NCI-H526 treated with DMSO at 0.1 percent for 48 hours (cell line): Measurements from ENCODE around the gene CTNNAL1.
"Not testable (repeated sequence)": the region's sequence is repeated elsewhere in the genome, so short reads cannot be mapped to it uniquely, and the experiment has no call there.

ENCODE experiments used
- DNase-seq: peaks from one replicate; lab custom pipeline; 2025; lab: John Stamatoyannopoulos, UW

CTNNAL1 gene

DNA sequence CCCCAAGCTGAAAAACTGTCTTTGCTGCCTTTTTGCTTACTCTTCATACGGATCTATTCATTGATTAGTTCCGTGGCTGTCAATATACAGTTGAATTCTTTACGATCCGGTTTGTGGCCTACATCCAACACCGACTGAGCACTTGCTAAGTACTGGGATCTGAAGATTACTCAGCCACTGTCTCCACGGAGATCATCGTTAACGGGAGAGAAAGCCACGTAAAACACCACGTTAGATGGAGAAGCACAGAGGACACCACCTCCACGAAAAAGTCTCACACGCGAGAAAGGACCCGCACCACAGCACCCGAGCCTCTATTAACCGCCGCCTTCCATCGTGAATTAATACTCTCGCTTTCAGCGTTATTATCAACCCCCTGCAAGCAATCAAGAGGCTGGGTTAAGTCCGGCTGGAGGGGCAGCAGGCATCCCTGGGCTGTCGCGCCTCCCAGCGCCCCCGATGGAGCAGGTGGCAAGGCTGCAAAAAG lies 80.0 kb downstream of the CTNNAL1 start:
- DNase-seq, result no peak

DNA sequence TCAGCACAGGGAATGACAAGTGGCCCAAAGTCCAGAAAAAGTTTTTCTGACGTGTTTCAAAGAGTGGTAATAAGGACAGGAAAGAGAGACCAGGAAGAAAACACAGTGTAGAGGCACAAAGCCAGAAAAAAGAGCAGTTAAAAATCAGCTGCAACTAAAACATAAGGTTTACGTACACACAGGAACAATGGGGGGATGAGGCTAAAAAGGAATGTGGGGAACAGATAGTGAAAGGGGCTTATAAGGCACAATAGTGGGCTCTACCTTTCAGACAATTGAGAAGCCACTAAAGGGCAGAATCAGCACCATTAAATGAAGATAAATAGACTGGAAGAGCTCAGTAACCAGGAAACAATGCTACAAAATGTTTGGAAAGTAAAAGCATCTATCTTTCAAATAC lies 84.9 kb downstream of the CTNNAL1 start:
- DNase-seq, result no peak

DNA sequence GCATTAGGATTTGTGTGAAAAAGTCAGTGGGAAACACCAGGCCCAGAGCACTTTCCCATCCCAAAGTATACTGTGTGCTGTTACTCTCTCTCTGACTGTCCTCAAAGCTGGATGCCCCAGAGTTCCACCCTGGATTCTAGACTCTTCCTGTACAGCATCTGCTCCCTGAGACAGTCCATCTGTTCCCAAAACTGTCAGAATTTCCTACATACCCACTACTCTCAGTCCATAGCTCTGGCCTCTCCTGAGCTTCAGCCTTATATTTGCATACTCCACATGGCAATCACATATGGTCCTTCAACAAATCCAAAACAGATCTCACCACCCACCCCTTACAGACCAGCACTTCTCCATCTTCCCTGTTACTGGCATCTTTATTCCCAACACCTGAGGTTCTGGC lies 88.8 kb downstream of the CTNNAL1 start:
- no peak for DNase-seq

DNA sequence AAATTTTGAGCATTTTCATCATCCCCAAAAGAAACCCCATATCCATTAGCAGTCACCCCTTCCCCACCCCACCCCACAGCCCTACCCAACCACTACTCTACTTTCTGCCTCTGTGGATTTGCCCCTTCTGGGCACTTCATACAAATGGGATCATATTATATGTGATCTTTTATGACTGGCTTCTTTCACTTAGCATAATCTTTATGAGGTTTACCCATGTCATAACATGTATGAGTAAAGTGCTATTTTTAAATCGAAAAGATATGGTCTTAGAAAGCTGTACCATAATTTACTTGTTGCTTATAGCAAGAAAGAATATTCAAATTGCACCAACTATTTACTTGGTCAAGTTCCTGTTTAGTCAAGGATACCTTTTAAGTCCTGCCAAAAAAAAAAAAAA lies 92.1 kb downstream of the CTNNAL1 start:
- no peak for DNase-seq

DNA sequence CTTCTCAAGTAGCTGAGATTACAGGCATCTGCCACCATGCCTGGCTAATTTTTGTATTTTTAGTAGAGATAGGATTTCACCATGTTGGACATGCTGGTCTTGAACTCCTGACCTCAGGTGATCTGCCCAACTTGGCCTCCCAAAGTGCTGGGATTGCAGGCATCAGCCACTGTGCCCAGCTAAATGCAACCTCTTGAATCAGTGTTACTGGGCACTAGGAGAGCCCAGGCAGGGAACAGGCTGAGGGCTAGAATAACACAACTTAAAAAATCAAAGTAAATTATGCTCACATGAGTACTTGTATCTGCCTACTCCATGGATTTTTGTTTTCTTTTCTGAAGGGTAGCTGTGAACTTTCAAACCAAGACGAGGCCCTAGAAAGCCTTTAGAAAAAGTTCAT lies 92.9 kb downstream of the CTNNAL1 start:
- not testable (repeated sequence) for DNase-seq

DNA sequence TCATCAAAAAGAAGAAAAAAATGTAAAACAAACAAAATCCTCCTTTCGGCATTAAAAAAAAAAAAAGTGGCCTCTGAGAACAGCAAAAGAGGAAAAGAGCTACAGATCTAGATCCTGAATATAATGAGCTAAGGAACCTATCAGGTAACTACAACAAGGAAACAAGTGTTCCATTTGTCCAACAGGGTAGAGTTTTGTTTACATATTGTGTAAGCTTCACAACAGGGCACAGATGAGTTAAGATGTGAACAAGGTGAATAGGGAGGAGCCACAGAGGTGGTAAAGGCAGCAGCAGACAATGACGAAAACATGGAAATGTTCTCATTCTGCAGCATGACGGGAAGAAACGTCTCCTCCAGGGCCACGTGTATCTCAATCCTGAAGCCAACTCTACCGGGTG lies 93.8 kb downstream of the CTNNAL1 start:
- DNase-seq, result no peak

DNA sequence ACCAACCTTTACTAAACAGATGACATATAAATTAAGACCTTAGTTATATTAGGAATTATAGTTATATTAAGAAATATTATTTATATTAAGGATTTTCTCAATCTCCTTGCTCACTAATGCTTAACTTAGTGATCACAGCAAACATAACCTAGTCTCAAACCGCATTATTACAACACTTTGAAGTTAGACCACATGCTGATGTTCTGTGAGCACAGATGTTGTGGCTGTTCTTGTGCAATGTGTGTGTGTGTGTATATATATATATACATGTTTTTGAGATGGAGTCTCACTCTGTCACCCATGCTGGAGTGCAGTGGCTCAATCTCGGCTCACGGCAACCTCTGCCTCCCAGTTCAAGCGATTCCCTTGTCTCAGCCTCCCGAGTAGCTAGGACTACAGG lies 99.9 kb downstream of the CTNNAL1 start:
- no peak for DNase-seq

DNA sequence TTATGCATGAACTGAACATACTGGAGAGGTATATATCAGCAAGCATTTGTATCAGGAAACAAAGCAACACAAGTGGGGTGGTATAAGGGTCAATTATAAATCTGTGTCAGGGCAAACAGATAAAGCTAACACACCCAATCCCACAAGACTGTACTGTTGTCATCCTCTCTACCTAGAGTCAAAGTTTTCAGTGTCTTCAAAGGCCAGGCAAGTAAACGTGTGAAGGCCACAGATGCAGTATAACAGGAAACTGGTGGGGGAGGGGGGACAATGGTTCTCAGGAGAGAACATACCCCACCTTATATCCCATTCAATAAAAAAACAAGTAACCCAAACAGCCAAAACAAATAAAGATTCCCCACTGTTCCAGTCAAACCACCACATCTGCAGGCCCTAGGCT lies 101.5 kb downstream of the CTNNAL1 start:
- no peak for DNase-seq

DNA sequence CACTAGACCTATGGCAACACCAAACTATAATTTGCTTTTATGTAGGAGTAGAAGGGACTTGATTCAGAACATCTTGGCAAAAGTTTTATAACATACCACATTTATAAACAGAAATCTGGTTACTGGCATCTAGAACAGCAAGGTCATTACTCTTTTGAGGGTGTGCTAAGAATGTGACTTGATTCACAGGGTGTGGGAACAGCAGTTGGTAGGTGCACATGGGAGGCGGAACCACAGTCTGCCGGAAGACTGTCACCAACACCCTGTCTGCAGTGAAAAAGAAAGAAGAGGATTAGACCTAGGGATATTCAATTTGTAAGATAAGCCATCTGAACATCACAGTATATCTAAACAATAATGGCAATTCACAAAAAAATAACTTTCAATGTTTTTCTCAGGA lies 102.4 kb downstream of the CTNNAL1 start:
- no peak for DNase-seq

DNA sequence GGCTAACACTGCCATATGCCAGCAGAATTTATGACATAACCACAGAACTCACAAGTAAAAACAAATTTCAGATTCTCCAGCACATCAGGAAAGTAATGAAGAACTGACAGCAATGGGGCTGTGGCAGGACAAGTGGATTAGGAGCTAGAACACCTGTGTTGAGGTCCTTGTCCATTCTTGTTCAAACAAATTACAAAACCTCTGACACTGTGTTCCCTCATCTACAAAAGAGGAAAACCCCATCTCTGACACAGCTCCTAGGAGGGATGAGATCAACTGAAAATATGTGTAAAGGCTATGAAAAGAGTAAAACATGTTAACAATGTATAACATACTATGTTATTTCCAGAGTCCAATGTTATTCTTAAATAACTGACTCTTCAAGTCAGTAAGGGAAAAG lies 102.9 kb downstream of the CTNNAL1 start:
- DNase-seq, result no peak

DNA sequence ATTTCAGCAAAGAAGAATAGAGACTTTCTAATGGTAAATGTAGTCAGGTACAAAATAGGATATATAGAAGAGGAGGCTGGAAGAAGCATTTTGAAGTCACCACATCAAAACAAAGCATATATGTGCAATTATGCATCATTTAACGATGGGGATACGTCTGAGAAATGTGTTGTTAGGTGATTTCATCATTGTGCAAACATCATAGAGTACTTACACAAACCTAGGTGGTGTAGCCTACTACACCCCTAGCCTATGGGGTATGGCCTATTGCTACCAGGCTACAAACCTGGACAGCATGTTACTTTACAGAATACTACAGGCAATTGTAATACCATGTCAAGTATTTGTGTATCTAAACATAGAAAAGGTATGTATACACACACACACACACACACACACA lies 107.8 kb downstream of the CTNNAL1 start:
- DNase-seq, result no peak

DNA sequence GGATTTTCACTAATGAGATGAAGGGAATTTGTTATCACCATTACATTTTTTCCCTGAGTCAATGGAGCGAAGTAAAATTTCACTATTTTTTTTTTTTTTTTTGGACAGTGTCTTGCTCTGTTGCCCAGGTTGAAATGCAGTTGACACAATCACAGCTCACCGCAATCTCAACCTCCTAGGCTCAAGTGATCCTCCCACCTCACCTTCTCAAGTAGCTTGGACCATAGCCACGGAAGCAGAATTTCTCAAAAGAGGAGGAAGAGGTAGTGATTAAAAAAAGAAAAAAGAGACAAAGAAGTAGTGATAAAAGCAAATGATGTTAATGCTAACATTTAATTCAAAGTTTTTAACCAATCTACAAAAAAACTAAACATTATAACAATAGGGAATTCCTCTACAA lies 109.1 kb downstream of the CTNNAL1 start:
- no peak for DNase-seq

DNA sequence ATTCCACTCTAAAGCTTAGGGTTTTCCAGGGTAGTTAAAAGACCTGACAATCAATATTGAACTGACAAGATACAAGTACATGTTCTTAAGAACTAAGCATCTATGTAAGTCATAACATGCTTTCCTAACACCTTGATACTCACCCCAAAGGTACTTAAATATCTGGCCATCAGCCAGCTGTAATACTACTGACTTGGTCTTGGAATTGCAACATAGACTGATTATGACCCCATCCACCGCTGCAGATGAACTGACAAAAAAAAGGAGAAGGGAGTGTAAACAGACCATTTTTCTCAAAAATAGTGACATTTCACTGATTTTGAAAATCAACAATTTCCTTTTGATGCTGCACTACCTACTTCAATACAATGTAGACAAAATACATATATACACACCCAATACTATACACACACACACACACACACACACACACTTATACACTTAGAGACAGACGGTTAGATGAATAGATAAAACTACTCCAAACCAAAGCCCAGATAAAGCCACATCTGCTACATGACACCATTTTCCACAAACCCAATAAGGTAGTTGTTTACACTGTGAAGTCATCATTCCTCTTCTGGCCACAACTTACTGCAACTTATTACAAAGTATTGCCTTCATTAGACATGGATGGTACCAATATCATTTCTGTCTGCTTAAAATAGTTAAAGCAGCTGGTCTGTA lies 109.7 kb downstream of the CTNNAL1 start:
- DNase-seq, result no peak

DNA sequence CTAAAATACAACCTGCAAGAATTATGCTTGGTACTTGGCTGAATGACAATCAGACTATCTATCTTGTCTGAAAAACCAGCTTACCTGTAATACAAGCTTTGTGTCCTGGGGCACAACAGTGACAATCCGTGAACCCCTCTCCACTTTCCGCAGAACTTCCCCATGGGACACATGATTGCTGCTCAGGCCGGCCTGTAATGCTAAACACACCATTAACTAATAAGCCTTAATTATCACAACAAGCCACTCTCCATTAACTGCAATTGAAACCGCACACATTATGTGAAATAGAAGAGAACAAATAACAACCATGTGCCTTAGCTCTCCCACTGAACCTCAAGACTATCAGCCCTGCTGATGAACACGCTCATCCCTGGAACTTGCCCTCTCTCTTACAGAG lies 113.1 kb downstream of the CTNNAL1 start:
- DNase-seq, result no peak

DNA sequence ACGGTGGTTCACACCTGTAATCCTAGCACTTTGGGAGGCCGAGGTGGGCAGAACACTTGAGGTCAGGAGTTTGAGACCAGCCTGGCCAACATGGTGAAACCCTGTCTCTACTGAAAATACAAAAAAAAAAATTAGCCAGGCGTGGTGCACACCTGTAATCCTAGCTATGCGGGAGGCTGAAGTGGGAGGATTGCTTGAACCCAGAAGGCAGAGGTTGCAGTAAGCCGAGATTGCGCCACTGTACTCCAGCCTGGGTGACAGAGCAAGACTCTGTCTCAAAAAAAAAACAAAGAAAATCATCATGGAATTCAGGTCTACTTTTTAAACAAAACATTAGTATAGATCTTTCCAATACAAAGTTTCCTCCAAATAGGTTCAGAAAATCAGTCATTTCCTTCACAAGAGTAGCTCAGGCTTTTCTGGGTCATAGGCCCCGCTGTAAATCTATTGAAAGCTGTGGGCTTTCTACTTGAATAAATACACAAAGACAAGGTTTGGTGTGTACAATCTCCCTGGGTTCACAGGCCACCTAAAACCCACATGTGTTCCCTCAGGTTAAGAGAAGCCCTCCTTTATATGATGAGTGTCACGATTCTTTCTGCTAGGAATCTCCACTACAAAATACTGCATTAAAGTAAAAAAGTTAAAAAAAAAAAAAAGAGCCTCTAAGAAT lies 114.1 kb downstream of the CTNNAL1 start:
- DNase-seq, result not testable (repeated sequence)

DNA sequence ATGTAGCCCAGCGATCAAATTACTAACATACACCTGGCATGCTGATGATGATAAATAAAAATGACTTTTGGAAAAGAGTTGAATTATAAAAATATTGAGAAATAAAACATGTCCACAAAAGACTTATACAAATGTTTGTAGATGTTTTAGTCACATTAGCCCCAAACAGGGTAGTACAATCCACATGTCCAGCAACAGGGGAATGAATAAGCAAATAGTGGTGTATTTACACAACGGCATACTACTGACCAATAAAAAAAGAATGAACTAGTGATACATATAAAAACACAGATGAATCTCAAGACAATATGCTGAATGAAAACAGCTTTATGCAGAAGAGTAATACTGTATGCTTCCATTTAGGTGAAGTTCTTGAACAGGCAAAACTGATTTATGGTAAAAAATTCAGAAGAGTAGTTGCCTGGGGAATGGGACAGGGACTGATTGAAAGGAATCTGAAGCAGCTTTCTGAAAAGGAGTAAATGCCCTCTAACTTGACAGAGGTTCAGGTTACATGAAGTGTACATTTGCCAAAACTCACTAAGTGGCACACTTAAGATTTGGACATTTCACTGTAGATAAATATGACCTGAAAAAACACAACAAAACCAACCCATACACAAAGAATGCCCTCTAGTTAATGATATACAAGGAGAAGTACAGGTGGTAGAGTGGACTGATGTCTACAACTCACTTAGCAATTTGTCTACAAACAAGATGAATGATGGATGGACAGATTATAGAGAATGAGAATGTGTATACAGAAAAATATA lies 115.8 kb downstream of the CTNNAL1 start:
- no peak for DNase-seq

DNA sequence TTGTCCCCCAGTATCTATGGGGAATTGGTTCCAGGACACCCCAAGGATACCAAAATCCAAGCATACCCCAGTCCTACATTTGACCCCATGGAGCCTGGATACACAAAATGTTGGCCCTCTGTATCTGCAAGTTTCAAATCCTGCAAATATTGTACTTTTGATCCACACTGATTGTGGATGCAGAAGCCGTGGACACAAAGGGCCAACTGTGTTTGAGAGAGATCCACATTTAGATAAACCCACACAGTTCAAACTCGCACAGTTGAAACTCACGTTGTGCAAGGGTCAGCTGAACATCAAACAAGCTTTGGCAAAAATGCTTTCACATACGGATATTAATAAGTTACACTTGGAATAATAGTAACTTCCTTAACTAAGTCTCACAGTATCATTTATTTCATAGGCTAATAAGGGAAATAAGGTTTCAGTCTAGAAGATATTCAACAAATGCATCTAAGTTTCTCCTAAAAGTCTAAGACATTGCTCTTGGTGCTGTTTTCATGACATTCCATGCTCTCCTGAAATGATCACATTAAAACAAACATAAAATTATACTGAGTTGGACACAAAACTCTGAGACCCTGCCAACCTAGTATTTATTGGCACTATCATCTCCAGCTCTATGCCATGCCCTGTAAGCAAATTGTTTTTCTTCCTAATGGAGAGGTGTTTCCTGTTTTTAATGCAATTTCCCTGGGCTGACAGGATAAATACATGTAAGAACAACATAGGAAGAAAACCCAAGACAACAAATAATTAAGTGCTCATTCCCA lies 118.9 kb downstream of the CTNNAL1 start:
- DNase-seq, result no peak
